ENCODE measurements around the gene HORMAD2. TPM values are rescaled to one million over a fixed set of nuclear protein-coding genes. Genes with fewer than 3 reads are reported as not detected.

The HORMAD2 gene
- total RNA-seq, 1 experiment from 2014 or later = not detected

- Histone ChIP-seq H3K4me2 (ENCODE audit: low read length) (no peak overlapping the region), H3K36me3 (ENCODE audit: low read depth, low read length) (no peaks in the 10 kb centered on the region), H3K9ac (ENCODE audit: low read length) (no peak overlapping the region), H3F3A (ENCODE audit: low read length, unreplicated experiment) (no peaks in the 10 kb centered on the region), H3K9me2 (replicated peaks; ENCODE audit: low read length) (no peaks in the 10 kb centered on the region), H4K20me1 (ENCODE audit: low read length) (no peaks in the 10 kb centered on the region), H3K4me1 (ENCODE audit: insufficient read depth, low read length) (no peaks in the 10 kb centered on the region), H3K27ac (ENCODE audit: low read length) (no peak overlapping the region), H3K9me3 (ENCODE audit: low read length) (no peaks in the 10 kb centered on the region), H2AFZ (ENCODE audit: low read length) (no peak overlapping the region), H3K79me2 (ENCODE audit: low read length) (no peaks in the 10 kb centered on the region), H3K4me3 (ENCODE audit: low read length) (no peak overlapping the region), H3K27me3 (ENCODE audit: low read length) (peaks cover 12% of the 10 kb centered on the region)
- ATAC-seq (no peak), DNase-seq (no peak)
- ChIA-PET POLR2A (ENCODE audit: unreplicated experiment) (no interaction called here), CTCF (no interaction called here)
- TF ChIP-seq EZH2phosphoT487 (IDR thresholded peaks at IDR 0.05; ENCODE audit: borderline replicate concordance, low read length) (no peak), EZH2 (IDR thresholded peaks at IDR 0.05; ENCODE audit: low read length, unreplicated experiment) (no peak), CTCF (conservative IDR thresholded peaks at IDR 0.05; ENCODE audit: low read depth, low read length) (no peak)
- intact Hi-C loops (cut with micrococcal nuclease) = no loop called here
- BruUV-seq (replicated peaks) = no TSS peak
Measured at GRCh38 chr22:30073743-30074142, 6.5 kb upstream of the HORMAD2 start.

GRCh38 chr22:30074147-30074546 is 6.1 kb upstream of the HORMAD2 start:
- no peaks in the 10 kb centered on the region for H3K79me2 ChIP-seq (ENCODE audit: low read length)
- H3F3A ChIP-seq (ENCODE audit: low read length, unreplicated experiment) = no peaks in the 10 kb centered on the region
- no peak for TF ChIP-seq CTCF (conservative IDR thresholded peaks at IDR 0.05; ENCODE audit: low read depth, low read length)
- no peak for TF ChIP-seq EZH2 (IDR thresholded peaks at IDR 0.05; ENCODE audit: low read length, unreplicated experiment)
- TF ChIP-seq EZH2phosphoT487 (IDR thresholded peaks at IDR 0.05; ENCODE audit: borderline replicate concordance, low read length) = no peak
- no peaks in the 10 kb centered on the region for H3K9me3 ChIP-seq (ENCODE audit: low read length)
- BruUV-seq (replicated peaks) = no TSS peak
- no peak overlapping the region for H3K4me2 ChIP-seq (ENCODE audit: low read length)
- H3K27me3 ChIP-seq (ENCODE audit: low read length) = peaks cover 12% of the 10 kb centered on the region
- no peak overlapping the region for H3K27ac ChIP-seq (ENCODE audit: low read length)
- ATAC-seq (no peak), DNase-seq (no peak)
- no peak overlapping the region for H3K9ac ChIP-seq (ENCODE audit: low read length)
- intact Hi-C loops (cut with micrococcal nuclease) = no loop called here
- no peak overlapping the region for H2AFZ ChIP-seq (ENCODE audit: low read length)
- H3K36me3 ChIP-seq (ENCODE audit: low read depth, low read length) = no peaks in the 10 kb centered on the region
- CTCF ChIA-PET = no interaction called here
- POLR2A ChIA-PET (ENCODE audit: unreplicated experiment) = no interaction called here
- H3K4me3 ChIP-seq (ENCODE audit: low read length) = no peak overlapping the region
- H3K4me1 ChIP-seq (ENCODE audit: insufficient read depth, low read length) = no peaks in the 10 kb centered on the region
- H3K9me2 ChIP-seq (replicated peaks; ENCODE audit: low read length) = no peaks in the 10 kb centered on the region
- H4K20me1 ChIP-seq (ENCODE audit: low read length) = no peaks in the 10 kb centered on the region

GRCh38 chr22:30074994-30075393 is 5.3 kb upstream of the HORMAD2 start:
- CTCF ChIA-PET = no interaction called here
- Histone ChIP-seq H3K36me3 (ENCODE audit: low read depth, low read length) (no peaks in the 10 kb centered on the region), H3K9me3 (ENCODE audit: low read length) (no peaks in the 10 kb centered on the region), H4K20me1 (ENCODE audit: low read length) (no peaks in the 10 kb centered on the region), H3K4me3 (ENCODE audit: low read length) (no peak overlapping the region), H3K4me1 (ENCODE audit: insufficient read depth, low read length) (no peaks in the 10 kb centered on the region), H3K9me2 (replicated peaks; ENCODE audit: low read length) (no peaks in the 10 kb centered on the region), H3K9ac (ENCODE audit: low read length) (no peak overlapping the region), H3K4me2 (ENCODE audit: low read length) (no peak overlapping the region), H3F3A (ENCODE audit: low read length, unreplicated experiment) (no peaks in the 10 kb centered on the region), H2AFZ (ENCODE audit: low read length) (no peak overlapping the region), H3K27me3 (ENCODE audit: low read length) (peaks cover 12% of the 10 kb centered on the region), H3K79me2 (ENCODE audit: low read length) (no peaks in the 10 kb centered on the region), H3K27ac (ENCODE audit: low read length) (no peak overlapping the region)
- POLR2A ChIA-PET (ENCODE audit: unreplicated experiment) = no interaction called here
- DNase-seq (no peak), ATAC-seq (no peak)
- TF ChIP-seq CTCF (conservative IDR thresholded peaks at IDR 0.05; ENCODE audit: low read depth, low read length) (no peak), EZH2phosphoT487 (IDR thresholded peaks at IDR 0.05; ENCODE audit: borderline replicate concordance, low read length) (no peak), EZH2 (IDR thresholded peaks at IDR 0.05; ENCODE audit: low read length, unreplicated experiment) (no peak)
- intact Hi-C loops (cut with micrococcal nuclease) = no loop called here
- no TSS peak for BruUV-seq (replicated peaks)

Data from PC-3 (cell line).